PFSK-1 (cell line): ENCODE data around the gene GSE1.

ENCODE experiments used
- FOXP2 ChIP-seq: optimal IDR thresholded peaks from 2 replicates; pipeline ENCODE3; 2011; ENCODE audit warnings: borderline replicate concordance, control low read depth, inconsistent platforms; ENCODE audit not compliant: insufficient read depth; ENCODE audit errors: extremely low read length, extremely low read depth
- POLR2AphosphoS5 ChIP-seq: IDR thresholded peaks from 2 replicates; pipeline ENCODE4 v1.6.1; 2012; ENCODE audit warnings: low read depth, mild to moderate bottlenecking, control low read depth, low read length, moderate library complexity
- REST ChIP-seq, 2 experiments: IDR thresholded peaks; 2 replicates each; pipeline versions ENCODE4 v1.6.1 to v1.8.0; 2011 to 2012; ENCODE audit warnings: low read depth in 2 of 2, low read length in 2 of 2, control low read depth in 1 of 2, inconsistent platforms in 1 of 2, mild to moderate bottlenecking in 1 of 2, moderate library complexity in 1 of 2; ENCODE audit not compliant: insufficient read depth in 1 of 2
- SIN3A ChIP-seq: IDR thresholded peaks from 2 replicates; pipeline ENCODE4 v1.6.1; 2012; ENCODE audit warnings: mild to moderate bottlenecking, low read length, moderate library complexity, borderline replicate concordance; ENCODE audit not compliant: insufficient read depth
- TAF1 ChIP-seq: IDR thresholded peaks from 2 replicates; pipeline ENCODE4 v1.6.1; 2012; ENCODE audit warnings: low read length, control low read depth, borderline replicate concordance; ENCODE audit not compliant: insufficient read depth

GSE1 gene

GRCh38 chr16:85570735-85571562, 42.2 kb upstream of the GSE1 start:
- TF ChIP-seq SIN3A, result no peak
- no peak for TF ChIP-seq POLR2AphosphoS5
- no peak for TF ChIP-seq REST (IDR thresholded peaks at IDR 0.05; ENCODE audit: insufficient read depth in 1 of 2, low read depth in 2 of 2, low read length in 2 of 2)
- no peak for TF ChIP-seq TAF1
- no peak for TF ChIP-seq FOXP2

GRCh38 chr16:85571563-85571812, 41.6 kb upstream of the GSE1 start:
- TF ChIP-seq TAF1, result no peak
- no peak for TF ChIP-seq SIN3A
- no peak for TF ChIP-seq POLR2AphosphoS5
- TF ChIP-seq REST (IDR thresholded peaks at IDR 0.05; ENCODE audit: insufficient read depth in 1 of 2, low read depth in 2 of 2, low read length in 2 of 2), result no peak
- no peak for TF ChIP-seq FOXP2

GRCh38 chr16:85571813-85572619, 41.1 kb upstream of the GSE1 start:
- TF ChIP-seq FOXP2, result no peak
- TF ChIP-seq POLR2AphosphoS5, result no peak
- TF ChIP-seq REST (IDR thresholded peaks at IDR 0.05; ENCODE audit: insufficient read depth in 1 of 2, low read depth in 2 of 2, low read length in 2 of 2), result no peak
- TF ChIP-seq TAF1, result no peak

GRCh38 chr16:85573045-85573695, 40.0 kb upstream of the GSE1 start:
- TF ChIP-seq SIN3A, result no peak
- TF ChIP-seq POLR2AphosphoS5, result no peak
- no peak for TF ChIP-seq REST (IDR thresholded peaks at IDR 0.05; ENCODE audit: insufficient read depth in 1 of 2, low read depth in 2 of 2, low read length in 2 of 2)
- TF ChIP-seq TAF1, result no peak
- TF ChIP-seq FOXP2, result no peak
